ENCODE results near the gene TTC34. TPM values are rescaled to one million over a fixed set of nuclear protein-coding genes. Genes with fewer than 3 reads are reported as not detected.

The TTC34 gene
- total RNA-seq, 1 donor from 2014 or later: 3.1 TPM

DNA sequence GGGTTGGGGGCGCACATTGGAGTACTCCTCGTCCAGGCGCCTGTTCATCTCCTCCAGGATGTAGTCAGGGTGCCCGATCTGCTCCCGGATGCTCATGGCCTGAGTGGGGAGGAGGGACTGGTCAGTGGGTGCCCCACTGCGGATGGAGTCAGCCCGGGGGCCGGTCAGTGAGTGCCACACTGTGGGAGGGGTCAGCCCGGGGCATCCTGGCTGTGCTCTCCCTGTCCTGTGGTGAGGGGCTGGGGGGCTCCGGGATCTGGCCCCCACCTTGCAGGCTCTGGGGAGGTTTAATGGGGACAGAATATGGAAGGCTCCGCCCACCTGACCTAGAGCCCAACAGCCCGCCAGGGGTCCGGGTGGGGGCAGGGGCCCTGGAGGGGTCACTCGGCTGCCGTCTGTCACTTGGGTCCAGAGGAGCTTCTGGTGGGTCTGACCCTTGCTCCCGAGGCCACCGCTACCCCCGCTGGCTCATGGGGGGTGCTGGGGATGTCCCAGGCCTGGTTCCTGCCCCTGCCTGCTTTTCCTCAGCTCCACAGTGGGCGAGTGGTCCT, 206.2 kb downstream of the TTC34 start:
- no peak for DNase-seq (ENCODE audit: extremely low spot score, unreplicated experiment)

DNA sequence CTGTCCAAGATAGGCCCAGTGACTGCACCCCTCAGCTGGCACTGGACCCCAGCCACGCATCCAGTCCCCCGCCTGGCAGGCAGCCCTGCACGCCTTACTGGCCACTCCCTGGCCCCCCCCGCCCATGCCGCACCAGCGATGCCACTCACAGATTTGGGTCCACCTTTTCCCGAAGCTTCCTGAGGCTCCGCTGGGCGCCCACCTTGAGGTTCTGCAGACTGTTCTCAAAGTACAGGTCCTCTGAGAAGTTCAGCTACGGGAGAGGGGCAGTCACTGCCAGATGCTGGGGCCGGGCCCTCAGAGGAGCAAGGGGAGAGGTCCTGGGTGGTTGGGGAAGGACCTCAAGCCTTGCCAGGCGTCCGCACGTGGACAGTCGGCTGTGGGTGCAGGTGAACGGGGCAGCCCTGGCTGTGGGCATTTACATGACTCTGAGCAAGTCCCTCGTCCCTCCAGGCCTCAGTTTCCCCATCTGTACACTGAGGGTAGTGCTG, 206.8 kb downstream of the TTC34 start:
- no peak for DNase-seq (ENCODE audit: extremely low spot score, unreplicated experiment)
- Mint-ChIP-seq H3K27ac (no peak overlapping the region), H3K4me3 (no peak overlapping the region), H3K36me3 (no peaks in the 10 kb centered on the region), H3K27me3 (peaks cover 3% of the 10 kb centered on the region), H3K9me3 (peaks cover 4% of the 10 kb centered on the region), H3K4me1 (ENCODE audit: unreplicated experiment) (no peaks in the 10 kb centered on the region)
- TF ChIP-seq, protein P1, sequence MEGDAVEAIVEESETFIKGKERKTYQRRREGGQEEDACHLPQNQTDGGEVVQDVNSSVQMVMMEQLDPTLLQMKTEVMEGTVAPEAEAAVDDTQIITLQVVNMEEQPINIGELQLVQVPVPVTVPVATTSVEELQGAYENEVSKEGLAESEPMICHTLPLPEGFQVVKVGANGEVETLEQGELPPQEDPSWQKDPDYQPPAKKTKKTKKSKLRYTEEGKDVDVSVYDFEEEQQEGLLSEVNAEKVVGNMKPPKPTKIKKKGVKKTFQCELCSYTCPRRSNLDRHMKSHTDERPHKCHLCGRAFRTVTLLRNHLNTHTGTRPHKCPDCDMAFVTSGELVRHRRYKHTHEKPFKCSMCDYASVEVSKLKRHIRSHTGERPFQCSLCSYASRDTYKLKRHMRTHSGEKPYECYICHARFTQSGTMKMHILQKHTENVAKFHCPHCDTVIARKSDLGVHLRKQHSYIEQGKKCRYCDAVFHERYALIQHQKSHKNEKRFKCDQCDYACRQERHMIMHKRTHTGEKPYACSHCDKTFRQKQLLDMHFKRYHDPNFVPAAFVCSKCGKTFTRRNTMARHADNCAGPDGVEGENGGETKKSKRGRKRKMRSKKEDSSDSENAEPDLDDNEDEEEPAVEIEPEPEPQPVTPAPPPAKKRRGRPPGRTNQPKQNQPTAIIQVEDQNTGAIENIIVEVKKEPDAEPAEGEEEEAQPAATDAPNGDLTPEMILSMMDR (conservative IDR thresholded peaks at IDR 0.05): no peak

More for the DNA sequence above, 206.2 kb downstream of the TTC34 start:
- H3K4me1 Mint-ChIP-seq (ENCODE audit: unreplicated experiment): no peaks in the 10 kb centered on the region
- peaks cover 4% of the 10 kb centered on the region for H3K9me3 Mint-ChIP-seq
- no peaks in the 10 kb centered on the region for H3K36me3 Mint-ChIP-seq
- H3K4me3 Mint-ChIP-seq: no peak overlapping the region
- no peak overlapping the region for H3K27ac Mint-ChIP-seq
- TF ChIP-seq, protein P1 (conservative IDR thresholded peaks at IDR 0.05): no peak
- peaks cover 3% of the 10 kb centered on the region for H3K27me3 Mint-ChIP-seq

DNA sequence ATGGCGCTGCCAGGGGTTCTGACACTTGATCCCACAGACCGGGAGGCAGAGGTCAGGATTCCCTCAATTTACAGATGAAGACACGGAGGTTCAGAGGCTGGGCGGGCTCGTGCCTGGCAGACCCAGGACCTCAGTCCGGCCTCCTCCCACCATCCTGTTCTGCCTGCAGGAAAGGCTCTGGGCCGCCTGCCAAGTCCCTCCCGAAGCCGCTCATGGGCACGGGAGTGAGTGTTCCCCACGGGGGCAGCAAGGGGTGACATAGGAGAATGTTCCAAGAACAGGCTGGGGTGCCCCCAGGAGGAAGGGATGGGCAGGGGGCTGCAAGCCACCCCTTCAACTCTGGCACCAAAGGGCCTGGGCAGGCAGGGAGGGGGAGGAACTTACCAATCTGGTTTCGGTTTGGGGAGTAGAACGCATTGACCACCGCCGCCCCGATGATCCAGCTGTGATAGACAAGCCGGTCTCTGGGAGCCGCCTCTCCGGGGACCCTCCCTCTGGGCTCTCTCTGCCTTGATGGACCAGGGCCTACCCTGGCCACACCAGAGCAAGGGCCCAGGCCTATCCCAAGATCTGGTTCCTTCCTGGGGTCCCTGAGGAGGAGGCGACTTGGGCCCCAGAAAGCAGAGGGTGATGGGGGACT, 207.4 kb downstream of the TTC34 start:
- Mint-ChIP-seq H3K9me3 (peaks cover 4% of the 10 kb centered on the region), H3K36me3 (no peaks in the 10 kb centered on the region), H3K27ac (no peak overlapping the region), H3K4me3 (no peak overlapping the region), H3K4me1 (ENCODE audit: unreplicated experiment) (no peaks in the 10 kb centered on the region), H3K27me3 (peaks cover 3% of the 10 kb centered on the region)
- no peak for DNase-seq (ENCODE audit: extremely low spot score, unreplicated experiment)
- TF ChIP-seq, protein P1 (conservative IDR thresholded peaks at IDR 0.05): no peak

DNA sequence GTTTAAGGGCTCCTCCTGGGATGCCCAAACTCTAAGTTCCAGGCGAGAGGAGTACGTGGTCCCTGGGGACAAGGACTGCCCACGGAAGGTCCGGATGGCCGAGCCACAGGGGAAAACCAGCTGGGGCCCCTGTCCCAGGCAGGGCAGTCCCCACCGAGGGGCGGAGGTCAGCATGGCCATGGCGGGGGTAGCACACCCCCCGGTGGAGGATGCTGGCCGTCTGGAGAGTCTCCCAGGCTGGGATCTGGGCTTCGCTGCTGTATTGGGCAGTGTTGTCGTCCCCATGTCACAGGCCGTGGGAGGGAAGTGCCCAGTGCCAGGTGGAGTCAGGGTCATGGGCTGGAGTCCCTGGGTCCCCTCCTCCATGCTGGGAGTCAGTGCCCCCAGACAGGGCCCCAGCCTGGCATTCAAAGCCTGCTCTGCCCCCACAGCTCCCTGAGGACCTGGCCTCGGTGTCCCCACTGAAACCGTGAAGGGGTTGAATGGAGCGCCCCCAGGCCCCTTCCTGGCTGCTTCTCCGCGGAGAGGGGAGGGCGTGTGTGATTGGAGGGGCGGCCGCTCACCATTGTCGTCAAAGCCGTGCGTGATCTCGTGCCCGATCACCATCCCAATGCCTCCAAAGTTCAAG, 208.1 kb downstream of the TTC34 start:
- H3K27ac Mint-ChIP-seq: no peak overlapping the region
- H3K4me1 Mint-ChIP-seq (ENCODE audit: unreplicated experiment): no peaks in the 10 kb centered on the region
- no peaks in the 10 kb centered on the region for H3K36me3 Mint-ChIP-seq
- no peak overlapping the region for H3K4me3 Mint-ChIP-seq
- no peaks in the 10 kb centered on the region for H3K9me3 Mint-ChIP-seq
- no peak for DNase-seq (ENCODE audit: extremely low spot score, unreplicated experiment)
- TF ChIP-seq, protein P1 (conservative IDR thresholded peaks at IDR 0.05): no peak
- peaks cover 3% of the 10 kb centered on the region for H3K27me3 Mint-ChIP-seq

DNA sequence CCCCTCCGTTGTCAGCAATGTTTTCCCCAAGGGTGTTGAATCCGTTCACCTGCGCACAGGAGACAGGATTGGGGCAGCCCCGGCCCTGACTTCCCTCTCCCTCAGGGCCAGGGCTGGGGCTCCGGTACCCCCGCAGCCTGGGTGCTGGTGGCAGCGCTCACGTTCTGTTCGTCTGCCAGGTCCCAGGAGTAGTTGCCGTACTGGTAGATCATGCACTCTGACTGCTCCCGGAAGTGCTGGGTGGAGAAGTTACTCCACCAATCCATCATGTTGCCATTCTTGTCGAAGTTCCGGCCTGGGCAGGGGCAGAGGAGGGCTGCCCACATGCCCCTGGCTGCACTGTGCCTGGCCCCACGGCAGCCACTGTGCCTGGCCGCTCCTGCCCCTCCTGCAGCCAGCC, 208.8 kb downstream of the TTC34 start:
- H3K27ac Mint-ChIP-seq: no peak overlapping the region
- H3K4me1 Mint-ChIP-seq (ENCODE audit: unreplicated experiment): no peaks in the 10 kb centered on the region
- H3K9me3 Mint-ChIP-seq: no peaks in the 10 kb centered on the region
- TF ChIP-seq, protein P1 (conservative IDR thresholded peaks at IDR 0.05): no peak
- H3K27me3 Mint-ChIP-seq: peaks cover 3% of the 10 kb centered on the region
- no peak overlapping the region for H3K4me3 Mint-ChIP-seq
- H3K36me3 Mint-ChIP-seq: no peaks in the 10 kb centered on the region
- no peak for DNase-seq (ENCODE audit: extremely low spot score, unreplicated experiment)

All from type B pancreatic cell (in vitro differentiated cells).